Astrocyte (in vitro differentiated cells and primary cell): ENCODE results near the gene GPR139.

Source experiments
- CTCF ChIP-seq: IDR thresholded peaks from 2 replicates; pipeline ENCODE4 v1.5.1; 2011; ENCODE audit warnings: low read depth, mild to moderate bottlenecking, inconsistent platforms, low read length, moderate library complexity; ENCODE audit not compliant: insufficient read depth
- EZH2 ChIP-seq: IDR thresholded peaks from 2 replicates; pipeline ENCODE4 v1.6.1; 2012; ENCODE audit warnings: mild to moderate bottlenecking, low read length, inconsistent platforms; ENCODE audit not compliant: insufficient read depth

GRCh38 chr16:20064520-20064919, 9.2 kb downstream of the GPR139 start:
- TF ChIP-seq CTCF (no peak), EZH2 (no peak)
